ENCODE data around the gene GLCCI1.

Gene GLCCI1

DNA sequence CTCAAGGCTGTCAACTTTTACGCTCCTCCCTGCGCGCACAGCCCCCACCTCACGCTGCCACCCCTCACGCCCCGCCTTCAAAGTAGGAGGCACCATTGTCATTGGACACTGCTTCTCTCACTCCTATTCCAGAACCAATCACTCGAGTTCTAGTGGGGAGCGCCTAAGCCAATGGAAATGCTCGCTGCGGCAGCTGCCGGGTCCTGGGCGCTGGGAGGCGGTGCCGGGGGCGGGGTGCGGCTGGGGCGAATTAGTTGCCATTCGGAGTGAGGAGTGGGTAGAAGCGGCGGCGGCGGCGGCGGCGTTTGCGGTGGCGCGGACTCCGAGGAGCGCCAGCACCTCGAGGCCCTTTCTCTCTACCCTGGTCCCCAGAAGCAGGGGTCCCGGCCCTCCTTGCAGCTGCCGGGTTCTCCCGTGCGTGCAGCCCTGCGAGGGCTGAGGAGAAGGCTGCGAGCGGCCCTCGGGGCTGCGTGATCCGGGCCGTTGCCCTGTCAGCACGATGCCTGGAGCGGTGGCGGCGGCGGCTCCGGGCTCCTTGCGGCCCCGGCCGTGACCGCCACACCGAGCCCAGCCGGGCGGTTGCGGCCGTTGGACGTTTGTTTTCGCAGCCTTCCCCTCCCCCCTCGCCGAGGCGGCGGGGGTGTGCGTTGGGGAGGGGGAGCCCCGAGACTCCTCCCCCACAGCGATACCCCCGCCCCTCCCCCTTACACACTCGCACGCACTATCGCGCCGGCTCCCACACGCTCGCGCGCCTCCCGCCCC, at the start of gene GLCCI1:
TSS of gene GLCCI1 (plus strand) at position 253 of the 762 bp plus-strand sequence. CDS start 555 bp downstream, outside the sequence.
- H3K27me3 Mint-ChIP-seq: no peaks in the 10 kb centered on the region
- H3K4me1 Mint-ChIP-seq: peaks cover 37% of the 10 kb centered on the region
- no peaks in the 10 kb centered on the region for H3K36me3 Mint-ChIP-seq
- H3K9me3 Mint-ChIP-seq: no peaks in the 10 kb centered on the region
- H3K4me3 Mint-ChIP-seq: peak within 1 kb of the TSS; percentile 95
- H3K27ac Mint-ChIP-seq: peak within 1 kb of the TSS; percentile 93

DNA sequence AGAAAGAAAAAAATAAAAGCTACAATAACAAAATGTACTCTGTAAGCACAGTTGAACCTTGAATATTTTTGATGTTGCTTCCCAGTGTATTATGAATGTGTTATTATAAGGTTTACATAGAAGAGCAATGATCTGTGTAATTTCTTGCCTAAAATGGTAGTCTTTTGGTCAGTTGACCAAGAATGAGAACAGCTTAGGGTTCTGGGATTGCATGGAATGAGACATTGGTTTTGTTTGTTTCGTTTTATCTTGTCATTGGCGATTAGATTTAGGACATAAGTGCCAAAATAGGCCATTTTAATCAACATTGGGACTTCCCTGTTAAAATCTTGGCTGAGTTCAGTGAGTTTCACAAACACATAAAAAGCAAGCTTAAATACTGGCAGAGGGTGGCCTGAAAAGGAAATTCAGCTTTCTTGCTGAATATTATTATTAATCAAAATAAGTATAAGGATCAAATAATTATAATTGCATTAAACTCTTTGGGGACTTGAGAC, 49.1 kb upstream of the GLCCI1 start:
- Mint-ChIP-seq H3K4me3 (no peak overlapping the region), H3K27ac (no peak overlapping the region)

DNA sequence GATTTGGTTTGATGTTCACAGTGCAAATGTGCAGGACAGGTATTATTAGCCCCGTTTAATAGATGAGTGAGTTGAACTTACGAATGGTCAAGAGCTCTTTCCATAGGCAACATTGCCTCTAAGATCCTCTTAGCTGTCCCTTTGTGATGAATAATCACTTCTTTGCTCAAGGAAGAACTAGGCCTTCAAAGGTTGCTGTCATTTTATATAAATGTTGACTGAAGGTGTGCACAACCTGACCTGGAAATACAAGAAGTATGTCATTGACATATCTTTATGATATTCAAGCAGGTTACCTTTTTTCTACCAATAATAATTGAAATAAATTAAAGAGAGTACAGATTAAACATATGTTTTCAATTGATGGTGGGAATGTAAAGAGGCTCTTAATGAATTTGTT, 48.5 kb upstream of the GLCCI1 start:
- peaks cover 10% of the 10 kb centered on the region for H3K36me3 Mint-ChIP-seq
- no peaks in the 10 kb centered on the region for H3K27me3 Mint-ChIP-seq
- H3K4me3 Mint-ChIP-seq: no peak overlapping the region
- no peak overlapping the region for H3K27ac Mint-ChIP-seq
- peaks cover 13% of the 10 kb centered on the region for H3K4me1 Mint-ChIP-seq
- no peaks in the 10 kb centered on the region for H3K9me3 Mint-ChIP-seq

More for the DNA sequence above, 49.1 kb upstream of the GLCCI1 start:
- H3K27me3 Mint-ChIP-seq: no peaks in the 10 kb centered on the region
- peaks cover 13% of the 10 kb centered on the region for H3K4me1 Mint-ChIP-seq
- H3K9me3 Mint-ChIP-seq: no peaks in the 10 kb centered on the region
- H3K36me3 Mint-ChIP-seq: peaks cover 10% of the 10 kb centered on the region

DNA sequence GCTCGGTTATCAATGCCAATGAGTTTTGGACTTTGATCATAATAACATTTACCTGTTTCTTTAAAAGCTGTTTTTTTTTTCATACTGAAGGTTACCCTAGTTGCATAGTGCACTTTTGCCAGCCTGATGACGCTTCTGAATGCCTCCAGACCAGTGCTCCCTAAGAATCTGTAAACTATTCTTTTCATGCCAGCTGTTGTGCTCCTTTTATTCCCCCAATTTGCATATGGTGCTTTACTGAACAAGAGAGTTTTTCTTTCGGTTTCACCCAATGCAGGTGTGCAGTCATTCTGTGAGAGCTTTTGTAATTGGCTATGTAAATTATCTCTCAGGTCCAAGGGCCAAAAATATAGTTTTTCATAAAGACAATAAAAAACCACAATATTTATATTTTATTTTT, 48.1 kb upstream of the GLCCI1 start:
- Mint-ChIP-seq H3K4me1 (peaks cover 13% of the 10 kb centered on the region), H3K9me3 (no peaks in the 10 kb centered on the region), H3K27me3 (no peaks in the 10 kb centered on the region), H3K4me3 (no peak overlapping the region), H3K27ac (no peak overlapping the region), H3K36me3 (peaks cover 10% of the 10 kb centered on the region)

DNA sequence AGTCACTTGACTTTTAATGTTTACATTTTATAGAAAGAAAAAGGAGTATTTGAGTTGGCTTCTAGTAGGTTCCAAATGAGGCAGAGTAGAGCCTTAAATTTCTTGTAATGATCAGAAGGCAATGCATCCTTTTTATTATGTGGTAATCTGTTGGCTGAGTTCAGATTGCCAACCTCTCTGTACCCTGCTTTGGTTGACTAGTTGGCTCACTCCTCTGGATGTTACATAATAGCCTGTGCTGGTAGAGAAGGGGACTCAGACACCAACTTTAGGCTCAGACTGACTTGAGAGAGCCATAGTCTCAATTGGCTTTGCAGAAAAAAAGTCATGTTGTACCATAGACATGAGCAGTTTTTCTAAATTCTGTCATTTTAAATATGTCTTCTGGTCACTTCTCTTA, 46.8 kb upstream of the GLCCI1 start:
- peaks cover 7% of the 10 kb centered on the region for H3K36me3 Mint-ChIP-seq
- H3K4me3 Mint-ChIP-seq: no peak overlapping the region
- H3K9me3 Mint-ChIP-seq: no peaks in the 10 kb centered on the region
- H3K4me1 Mint-ChIP-seq: peaks cover 13% of the 10 kb centered on the region
- H3K27ac Mint-ChIP-seq: no peak overlapping the region
- H3K27me3 Mint-ChIP-seq: no peaks in the 10 kb centered on the region

DNA sequence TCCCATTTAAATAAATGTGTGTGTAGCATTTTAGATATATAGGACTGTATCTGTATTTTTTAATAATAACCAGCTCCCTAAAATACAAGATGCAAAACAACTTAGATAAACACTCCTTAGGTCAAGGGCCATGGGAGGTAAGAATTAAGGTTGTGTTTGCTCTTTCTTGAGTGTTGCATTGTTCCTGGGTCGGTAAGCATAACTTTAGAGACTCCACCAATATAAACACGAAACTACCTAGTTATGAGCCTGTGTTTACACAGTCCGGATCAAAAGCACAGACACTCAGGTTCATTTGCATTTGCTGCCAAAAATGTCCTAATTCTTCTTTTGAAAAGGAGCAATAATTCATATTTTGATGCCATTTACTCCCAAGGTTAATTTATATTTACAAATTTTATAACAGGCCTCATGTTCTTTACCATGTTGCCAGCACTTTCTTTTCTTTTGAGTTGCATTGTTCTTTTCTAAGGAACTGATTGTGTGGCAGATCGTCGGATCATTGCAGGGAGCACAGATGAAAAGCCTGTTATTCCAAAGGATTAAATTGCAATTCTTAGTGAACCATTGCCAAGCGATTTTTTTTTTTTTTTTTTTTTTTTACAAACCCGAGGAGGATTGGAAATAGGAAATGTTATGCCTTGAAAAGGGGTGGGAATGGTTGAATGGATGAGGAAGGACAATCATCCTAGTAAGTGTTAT, 45.8 kb upstream of the GLCCI1 start:
- Mint-ChIP-seq H3K4me3 (no peak overlapping the region), H3K4me1 (peaks cover 13% of the 10 kb centered on the region), H3K36me3 (peaks cover 4% of the 10 kb centered on the region), H3K27me3 (no peaks in the 10 kb centered on the region), H3K27ac (no peak overlapping the region), H3K9me3 (no peaks in the 10 kb centered on the region)

DNA sequence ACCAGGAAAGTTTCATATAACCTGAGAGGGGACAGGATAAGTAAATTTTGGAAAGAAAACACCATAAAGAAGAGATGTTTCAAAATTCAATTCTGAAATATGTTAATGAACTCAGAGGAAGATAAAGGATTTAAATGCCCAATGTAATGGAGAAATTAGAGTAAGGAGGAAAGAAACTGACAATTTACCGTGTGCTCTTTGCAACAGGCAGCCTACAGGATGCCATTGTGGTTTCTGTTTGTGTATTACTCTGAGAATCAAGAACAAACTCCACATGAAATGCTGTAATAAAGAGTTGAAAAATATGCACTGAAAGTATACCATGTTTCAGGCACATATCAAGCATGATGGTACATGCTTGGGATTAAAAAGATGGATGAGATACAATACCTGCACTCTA, 44.8 kb upstream of the GLCCI1 start:
- no peaks in the 10 kb centered on the region for H3K27me3 Mint-ChIP-seq
- peaks cover 3% of the 10 kb centered on the region for H3K36me3 Mint-ChIP-seq
- no peak overlapping the region for H3K27ac Mint-ChIP-seq
- peaks cover 13% of the 10 kb centered on the region for H3K4me1 Mint-ChIP-seq
- H3K4me3 Mint-ChIP-seq: no peak overlapping the region
- H3K9me3 Mint-ChIP-seq: no peaks in the 10 kb centered on the region

DNA sequence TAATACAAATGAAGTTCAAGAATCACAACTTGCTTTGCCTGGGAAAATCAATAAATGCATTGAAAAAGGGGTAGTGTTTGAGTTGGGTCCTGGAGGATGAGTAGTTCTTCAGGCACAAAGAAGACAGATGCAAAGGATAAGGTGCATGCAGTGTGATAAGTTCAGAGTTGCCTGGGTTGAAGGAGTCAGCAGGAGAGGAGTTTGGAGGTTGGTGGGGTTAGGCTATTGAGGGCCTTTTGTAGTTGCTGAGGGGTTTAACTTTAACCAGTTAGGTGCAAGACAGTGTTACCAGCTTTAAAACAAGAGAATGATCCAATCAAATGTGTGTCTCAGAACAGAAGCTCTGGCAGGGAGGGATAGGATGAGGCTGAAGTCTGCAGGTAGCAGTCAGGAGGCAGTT, 44.3 kb upstream of the GLCCI1 start:
- peaks cover 13% of the 10 kb centered on the region for H3K4me1 Mint-ChIP-seq
- no peaks in the 10 kb centered on the region for H3K27me3 Mint-ChIP-seq
- H3K36me3 Mint-ChIP-seq: peaks cover 3% of the 10 kb centered on the region
- H3K4me3 Mint-ChIP-seq: no peak overlapping the region
- H3K9me3 Mint-ChIP-seq: no peaks in the 10 kb centered on the region
- H3K27ac Mint-ChIP-seq: no peak overlapping the region

DNA sequence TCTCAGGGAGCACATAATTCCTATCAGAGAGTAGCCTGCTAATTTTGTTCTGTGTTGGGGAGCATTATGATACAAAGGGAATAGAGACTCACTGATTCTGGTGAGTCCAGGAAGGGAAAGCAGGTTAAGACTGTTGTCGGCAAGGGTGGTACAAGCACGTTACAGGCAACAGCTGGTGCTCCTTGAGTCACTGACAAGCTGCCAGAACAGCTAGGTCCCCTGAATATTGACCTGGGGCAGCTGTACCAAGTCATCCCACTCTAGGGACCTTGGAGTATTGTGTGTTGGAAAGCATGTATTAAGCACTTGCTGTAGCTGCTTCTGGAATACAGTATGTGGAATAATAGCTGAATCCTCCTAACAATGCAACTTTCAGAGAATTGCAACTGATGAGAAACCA, 37.0 kb upstream of the GLCCI1 start:
- Mint-ChIP-seq H3K27ac (no peak overlapping the region), H3K4me1 (peaks cover 5% of the 10 kb centered on the region), H3K27me3 (no peaks in the 10 kb centered on the region), H3K4me3 (no peak overlapping the region), H3K9me3 (no peaks in the 10 kb centered on the region), H3K36me3 (no peaks in the 10 kb centered on the region)

DNA sequence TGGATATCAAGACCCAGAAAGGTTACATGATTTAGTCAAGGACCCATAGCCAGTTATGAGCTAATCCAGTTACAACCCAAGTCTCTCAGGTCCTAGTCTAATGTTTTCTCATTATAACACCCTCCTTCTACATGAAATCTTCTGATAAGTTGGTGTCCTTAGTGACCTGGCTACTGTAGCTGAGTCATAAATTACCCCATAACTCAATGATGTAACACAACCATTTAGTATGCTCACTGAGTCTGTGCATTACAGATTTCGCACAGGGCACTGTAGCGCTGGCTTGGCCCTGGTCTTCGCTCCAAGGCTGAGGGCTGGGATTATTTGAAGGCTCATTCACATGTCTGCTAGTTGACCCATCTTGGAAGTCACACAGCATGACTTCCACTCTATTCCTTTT, 36.0 kb upstream of the GLCCI1 start:
- H3K36me3 Mint-ChIP-seq: no peaks in the 10 kb centered on the region
- H3K27me3 Mint-ChIP-seq: no peaks in the 10 kb centered on the region
- H3K4me3 Mint-ChIP-seq: no peak overlapping the region
- peaks cover 5% of the 10 kb centered on the region for H3K4me1 Mint-ChIP-seq
- no peaks in the 10 kb centered on the region for H3K9me3 Mint-ChIP-seq
- no peak overlapping the region for H3K27ac Mint-ChIP-seq

DNA sequence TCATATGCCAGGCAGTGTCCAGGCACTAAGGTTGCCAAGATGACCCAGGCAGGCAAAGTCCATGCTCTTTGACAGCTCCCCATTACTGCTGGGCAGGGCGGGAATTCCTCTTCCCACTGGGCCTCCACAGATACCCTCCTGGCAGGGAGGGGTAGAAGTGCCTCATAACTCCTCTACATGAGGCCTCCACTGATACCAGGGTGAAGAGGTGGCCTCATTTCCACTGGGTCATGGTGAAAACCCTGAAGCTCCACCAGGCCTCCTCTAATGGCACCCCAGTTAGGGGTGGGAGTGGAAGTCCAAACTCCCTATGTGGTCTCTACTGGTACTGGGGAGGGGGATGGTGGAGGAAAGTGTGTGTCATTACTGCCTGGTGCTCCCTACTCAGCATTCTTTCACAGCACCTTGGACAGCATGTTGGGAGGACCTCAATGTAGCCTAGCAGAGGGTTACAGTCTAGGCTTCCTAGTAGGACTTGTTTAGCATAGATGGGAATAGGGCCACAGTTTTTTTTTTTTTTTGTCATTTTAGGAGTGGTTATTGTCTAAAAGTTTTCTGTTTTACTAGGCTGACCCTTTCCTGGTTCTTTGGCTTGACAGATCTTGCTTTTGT, 34.6 kb upstream of the GLCCI1 start:
- Mint-ChIP-seq H3K4me1 (peaks cover 5% of the 10 kb centered on the region), H3K27me3 (no peaks in the 10 kb centered on the region), H3K36me3 (no peaks in the 10 kb centered on the region), H3K27ac (no peak overlapping the region), H3K9me3 (no peaks in the 10 kb centered on the region), H3K4me3 (no peak overlapping the region)

DNA sequence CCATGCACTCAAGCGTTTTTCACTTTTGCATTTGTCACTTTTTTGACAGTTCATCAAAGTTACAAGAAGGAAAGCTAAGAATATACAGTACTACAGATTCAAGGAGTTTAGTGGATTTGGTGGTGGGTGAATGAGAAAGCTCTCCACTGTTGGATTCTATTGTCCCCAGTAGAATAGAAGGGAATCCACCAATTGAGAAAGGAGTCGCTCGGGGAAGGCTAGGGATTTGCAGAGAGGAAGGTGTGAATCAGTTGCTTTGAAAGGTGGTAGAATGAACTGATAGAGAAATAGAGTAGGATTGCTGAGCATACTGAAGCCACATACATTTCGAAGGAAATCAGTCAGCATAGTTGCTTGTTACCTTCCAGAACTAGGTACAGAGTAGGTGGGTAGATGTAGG, 33.7 kb upstream of the GLCCI1 start:
- Mint-ChIP-seq H3K27ac (peak overlapping the region; percentile 11), H3K36me3 (no peaks in the 10 kb centered on the region), H3K4me3 (no peak overlapping the region), H3K27me3 (no peaks in the 10 kb centered on the region), H3K4me1 (peaks cover 5% of the 10 kb centered on the region), H3K9me3 (no peaks in the 10 kb centered on the region)

DNA sequence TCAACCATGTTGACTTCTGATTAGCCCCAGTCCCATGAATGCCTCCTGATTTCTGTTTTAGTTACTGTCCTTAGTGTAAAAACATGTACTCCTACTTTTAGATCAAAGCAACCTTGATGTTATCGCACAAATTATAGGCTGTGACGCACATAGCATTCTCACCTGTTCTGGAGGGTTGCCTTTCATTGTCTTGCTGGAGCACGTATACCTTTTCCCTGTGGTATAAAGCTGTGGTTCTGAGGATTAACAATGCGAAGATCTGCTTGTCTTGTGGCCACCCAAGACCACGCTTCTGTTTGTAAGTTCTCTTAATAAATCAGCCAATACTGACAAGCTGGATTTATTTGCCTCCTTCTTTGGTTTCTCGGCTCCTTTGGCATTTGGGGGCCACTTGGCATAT, 30.1 kb upstream of the GLCCI1 start:
- Mint-ChIP-seq H3K4me1 (peaks cover 5% of the 10 kb centered on the region), H3K4me3 (no peak overlapping the region), H3K27ac (no peak overlapping the region), H3K36me3 (peaks cover 1% of the 10 kb centered on the region), H3K27me3 (no peaks in the 10 kb centered on the region), H3K9me3 (no peaks in the 10 kb centered on the region)

DNA sequence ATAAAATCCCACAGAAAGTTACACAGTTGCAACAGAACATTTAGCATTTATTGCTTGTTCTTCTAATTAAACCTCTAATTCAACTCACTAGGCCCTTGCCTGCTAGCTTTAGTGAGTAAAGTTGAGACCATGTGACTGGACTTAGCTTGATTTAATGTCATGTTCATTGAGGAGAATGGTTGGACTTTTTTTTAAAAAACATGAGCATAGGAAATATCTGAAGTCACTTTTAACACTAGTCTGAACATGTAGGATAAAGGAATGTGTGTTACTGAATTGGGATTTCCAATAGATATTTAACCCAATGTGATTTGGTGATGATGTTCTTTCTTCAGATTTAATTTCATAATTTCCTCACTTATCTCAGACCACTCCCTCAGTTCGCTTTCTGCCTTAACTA, 24.6 kb upstream of the GLCCI1 start:
- Mint-ChIP-seq H3K9me3 (no peaks in the 10 kb centered on the region), H3K27ac (no peak overlapping the region), H3K36me3 (peaks cover 1% of the 10 kb centered on the region), H3K27me3 (no peaks in the 10 kb centered on the region), H3K4me1 (peaks cover 21% of the 10 kb centered on the region), H3K4me3 (no peak overlapping the region)

DNA sequence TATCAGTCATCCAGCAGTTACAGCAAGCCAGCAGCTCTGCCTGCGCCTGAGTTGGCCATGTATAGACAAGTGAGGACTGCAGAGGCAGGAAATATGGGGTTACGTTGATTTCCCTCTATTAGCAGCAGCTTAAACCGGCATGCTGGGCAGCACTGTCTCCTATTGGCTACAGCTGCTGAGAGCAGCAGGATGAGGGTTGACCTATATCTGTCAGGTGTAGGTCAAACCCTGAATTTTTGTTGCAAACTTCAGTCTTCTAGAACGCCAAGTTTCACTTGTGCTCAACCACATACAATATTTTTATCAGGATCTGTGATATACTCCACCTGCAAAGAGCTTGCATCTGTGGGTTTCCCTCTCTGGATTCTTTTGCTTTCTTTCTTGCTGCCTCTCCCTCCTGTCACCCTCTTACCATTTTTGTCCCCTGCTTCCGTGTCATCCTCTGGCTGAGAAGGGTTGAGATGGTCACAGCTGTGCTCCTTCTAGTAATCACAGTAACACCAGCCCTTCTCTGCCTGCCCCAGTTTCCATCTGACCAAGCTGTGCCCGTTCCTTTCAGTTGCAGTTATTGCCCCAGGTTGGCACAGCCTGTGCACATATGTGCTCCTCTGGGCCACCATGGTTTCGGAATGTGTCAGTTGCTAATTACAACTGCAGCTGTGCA, 23.8 kb upstream of the GLCCI1 start:
- H3K4me1 Mint-ChIP-seq: peaks cover 21% of the 10 kb centered on the region
- H3K9me3 Mint-ChIP-seq: no peaks in the 10 kb centered on the region
- H3K36me3 Mint-ChIP-seq: peaks cover 1% of the 10 kb centered on the region
- no peaks in the 10 kb centered on the region for H3K27me3 Mint-ChIP-seq
- peak overlapping the region; percentile 63 for H3K4me3 Mint-ChIP-seq
- H3K27ac Mint-ChIP-seq: peak overlapping the region; percentile 77
